HCT116 (cell line): ENCODE results near the gene FOXD2.

ENCODE experiments used
- ATF3 ChIP-seq: IDR thresholded peaks from 2 replicates; pipeline ENCODE4 v1.6.1; 2012
- CBX3 ChIP-seq: IDR thresholded peaks from 2 replicates; pipeline ENCODE4 v1.6.1; 2012; ENCODE audit warnings: low read depth
- CTCF ChIP-seq, 3 experiments: fragments of 200-600 bp in 1 of 3; sonication (generic) in 1 of 3; IDR thresholded peaks in 2 of 3; conservative IDR thresholded peaks in 1 of 3; 2 replicates each; pipeline ENCODE4 v1.5.1; 2012 to 2017; ENCODE audit warnings: low read depth in 2 of 3, low read length in 2 of 3, antibody characterized with exemption in 1 of 3, borderline replicate concordance in 1 of 3, control low read depth in 1 of 3, mild to moderate bottlenecking in 1 of 3, mixed read lengths in 1 of 3, mixed run types in 1 of 3, moderate library complexity in 1 of 3; ENCODE audit not compliant: insufficient read depth in 1 of 3
- EGR1 ChIP-seq: IDR thresholded peaks from 2 replicates; pipeline ENCODE4 v1.6.1; 2012; ENCODE audit warnings: low read depth
- EZH2 ChIP-seq: fragments of 200-600 bp; sonication (generic); IDR thresholded peaks from 2 replicates; pipeline ENCODE4 v1.6.1; 2017; ENCODE audit warnings: antibody characterized with exemption, mixed run types
- POLR2A ChIP-seq: IDR thresholded peaks from 2 replicates; pipeline ENCODE4 v1.7.0; 2011; ENCODE audit warnings: borderline replicate concordance; ENCODE audit not compliant: insufficient read depth, insufficient read length; ENCODE audit errors: extremely low read depth
- POLR2AphosphoS5 ChIP-seq: IDR thresholded peaks from 2 replicates; pipeline ENCODE4 v1.6.1; 2011; ENCODE audit warnings: mild to moderate bottlenecking, low read depth, low read length, moderate library complexity
- RAD21 ChIP-seq: IDR thresholded peaks from 2 replicates; pipeline ENCODE4 v1.6.1; 2012; ENCODE audit warnings: low read depth, mild to moderate bottlenecking
- REST ChIP-seq: IDR thresholded peaks from 2 replicates; pipeline ENCODE4 v1.6.1; 2012; ENCODE audit warnings: low read depth
- SIN3A ChIP-seq: IDR thresholded peaks from 2 replicates; pipeline ENCODE4 v1.6.1; 2012; ENCODE audit warnings: low read depth
- TF ChIP-seq, protein P1 (sequence below): IDR thresholded peaks from 2 replicates; pipeline ENCODE4 v1.6.1; 2012

GRCh38 chr1:47487332-47487731 lies 49.5 kb downstream of the FOXD2 start:
- TF ChIP-seq REST (no peak), EGR1 (no peak), SIN3A (no peak), POLR2AphosphoS5 (no peak), ATF3 (no peak), CBX3 (no peak), CTCF (IDR thresholded peaks at IDR 0.05 in 2 of 3, conservative IDR thresholded peaks at IDR 0.05 in 1 of 3; ENCODE audit: borderline replicate concordance in 1 of 3, insufficient read depth in 1 of 3, low read depth in 2 of 3, low read length in 2 of 3) (no peak), POLR2A (no peak), EZH2 (no peak), RAD21 (no peak)
- TF ChIP-seq, protein P1, sequence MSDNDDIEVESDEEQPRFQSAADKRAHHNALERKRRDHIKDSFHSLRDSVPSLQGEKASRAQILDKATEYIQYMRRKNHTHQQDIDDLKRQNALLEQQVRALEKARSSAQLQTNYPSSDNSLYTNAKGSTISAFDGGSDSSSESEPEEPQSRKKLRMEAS, result no peak
